ENCODE data around the gene STX8.

The STX8 gene

GRCh38 chr17:9370467-9370866 is 205.2 kb downstream of the STX8 start:
- Histone ChIP-seq H3K14ac (ENCODE audit: low read length) (no peak overlapping the region), H4K8ac (ENCODE audit: low read depth, low read length) (no peak overlapping the region), H2BK120ac (ENCODE audit: insufficient read depth, low read length, poor library complexity) (no peak overlapping the region), H3K79me2 (ENCODE audit: control insufficient read depth, insufficient read depth, low read length, poor library complexity) (no peaks in the 10 kb centered on the region), H3K36me3 (ENCODE audit: control insufficient read depth in 1 of 2, insufficient read depth in 2 of 2, low read length in 2 of 2) (no peaks in the 10 kb centered on the region), H2AFZ (ENCODE audit: insufficient read depth, low read length, poor library complexity) (no peak overlapping the region), H3K18ac (ENCODE audit: low read length) (no peak overlapping the region), H3K4me2 (ENCODE audit: low read length) (no peak overlapping the region), H2BK5ac (ENCODE audit: low read depth, low read length, poor library complexity) (no peak overlapping the region), H3K9ac (ENCODE audit: low read length) (no peak overlapping the region), H2AK5ac (ENCODE audit: low read length) (no peak overlapping the region), H3K23ac (ENCODE audit: low read length) (no peak overlapping the region), H3K4ac (ENCODE audit: low read depth, low read length) (no peak overlapping the region), H2BK12ac (ENCODE audit: low read length) (no peak overlapping the region), H3K27ac (ENCODE audit: low read depth, low read length) (no peak overlapping the region), H3K27me3 (ENCODE audit: insufficient read depth, low read length) (no peaks in the 10 kb centered on the region), H3K4me1 (ENCODE audit: control insufficient read depth in 1 of 2, insufficient read depth in 2 of 2, low read length in 2 of 2) (peaks cover 0 to 5% of the 10 kb centered on the region in 2 experiments), H3K79me1 (ENCODE audit: low read length) (no peaks in the 10 kb centered on the region), H4K91ac (ENCODE audit: low read depth, low read length) (no peak overlapping the region), H4K12ac (ENCODE audit: low read depth, low read length) (no peak overlapping the region), H3K4me3 (ENCODE audit: low read depth, low read length) (no peak overlapping the region), H3K9me3 (ENCODE audit: insufficient read depth, low read depth, low read length) (no peaks in the 10 kb centered on the region)
- no peak for DNase-seq
- WGBS (ENCODE audit: extremely low coverage, insufficient coverage, insufficient read length): no CpG with 5 or more reads among the region's 6 CpGs

GRCh38 chr17:9368631-9369030 is 207.0 kb downstream of the STX8 start:
- no CpG with 5 or more reads among the region's 4 CpGs for WGBS (ENCODE audit: extremely low coverage, insufficient coverage, insufficient read length)
- H3K9ac ChIP-seq (ENCODE audit: low read length): no peak overlapping the region
- no peak overlapping the region for H3K18ac ChIP-seq (ENCODE audit: low read length)
- no peak overlapping the region for H2BK120ac ChIP-seq (ENCODE audit: insufficient read depth, low read length, poor library complexity)
- no peak overlapping the region for H3K4me3 ChIP-seq (ENCODE audit: low read depth, low read length)
- no peak overlapping the region for H4K91ac ChIP-seq (ENCODE audit: low read depth, low read length)
- no peaks in the 10 kb centered on the region for H3K79me2 ChIP-seq (ENCODE audit: control insufficient read depth, insufficient read depth, low read length, poor library complexity)
- no peaks in the 10 kb centered on the region for H3K36me3 ChIP-seq (ENCODE audit: control insufficient read depth in 1 of 2, insufficient read depth in 2 of 2, low read length in 2 of 2)
- no peak overlapping the region for H2BK5ac ChIP-seq (ENCODE audit: low read depth, low read length, poor library complexity)
- no peak overlapping the region for H3K14ac ChIP-seq (ENCODE audit: low read length)
- H2BK12ac ChIP-seq (ENCODE audit: low read length): no peak overlapping the region
- no peaks in the 10 kb centered on the region for H3K79me1 ChIP-seq (ENCODE audit: low read length)
- H4K8ac ChIP-seq (ENCODE audit: low read depth, low read length): no peak overlapping the region
- H3K9me3 ChIP-seq (ENCODE audit: insufficient read depth, low read depth, low read length): no peaks in the 10 kb centered on the region
- no peak overlapping the region for H3K4me2 ChIP-seq (ENCODE audit: low read length)
- H3K27ac ChIP-seq (ENCODE audit: low read depth, low read length): no peak overlapping the region
- H3K4me1 ChIP-seq (ENCODE audit: control insufficient read depth in 1 of 2, insufficient read depth in 2 of 2, low read length in 2 of 2): peaks cover 0 to 5% of the 10 kb centered on the region in 2 experiments
- no peak overlapping the region for H3K4ac ChIP-seq (ENCODE audit: low read depth, low read length)
- DNase-seq: no peak
- no peak overlapping the region for H2AK5ac ChIP-seq (ENCODE audit: low read length)
- no peaks in the 10 kb centered on the region for H3K27me3 ChIP-seq (ENCODE audit: insufficient read depth, low read length)
- H2AFZ ChIP-seq (ENCODE audit: insufficient read depth, low read length, poor library complexity): no peak overlapping the region
- no peak overlapping the region for H3K23ac ChIP-seq (ENCODE audit: low read length)
- H4K12ac ChIP-seq (ENCODE audit: low read depth, low read length): no peak overlapping the region

- Histone ChIP-seq H4K91ac (ENCODE audit: low read depth, low read length) (no peak overlapping the region), H3K23ac (ENCODE audit: low read length) (no peak overlapping the region), H2AFZ (ENCODE audit: insufficient read depth, low read length, poor library complexity) (no peak overlapping the region), H3K18ac (ENCODE audit: low read length) (no peak overlapping the region), H3K14ac (ENCODE audit: low read length) (no peak overlapping the region), H3K79me2 (ENCODE audit: control insufficient read depth, insufficient read depth, low read length, poor library complexity) (no peaks in the 10 kb centered on the region), H2BK120ac (ENCODE audit: insufficient read depth, low read length, poor library complexity) (no peak overlapping the region), H2BK12ac (ENCODE audit: low read length) (no peak overlapping the region), H3K27me3 (ENCODE audit: insufficient read depth, low read length) (no peaks in the 10 kb centered on the region), H3K4ac (ENCODE audit: low read depth, low read length) (no peak overlapping the region), H3K9ac (ENCODE audit: low read length) (no peak overlapping the region), H4K8ac (ENCODE audit: low read depth, low read length) (no peak overlapping the region), H3K79me1 (ENCODE audit: low read length) (no peaks in the 10 kb centered on the region), H3K4me2 (ENCODE audit: low read length) (no peak overlapping the region), H3K9me3 (ENCODE audit: insufficient read depth, low read depth, low read length) (no peaks in the 10 kb centered on the region), H4K12ac (ENCODE audit: low read depth, low read length) (no peak overlapping the region), H2BK5ac (ENCODE audit: low read depth, low read length, poor library complexity) (no peak overlapping the region), H3K36me3 (ENCODE audit: control insufficient read depth in 1 of 2, insufficient read depth in 2 of 2, low read length in 2 of 2) (no peaks in the 10 kb centered on the region), H2AK5ac (ENCODE audit: low read length) (no peak overlapping the region), H3K4me1 (ENCODE audit: control insufficient read depth in 1 of 2, insufficient read depth in 2 of 2, low read length in 2 of 2) (peaks cover 0 to 5% of the 10 kb centered on the region in 2 experiments), H3K27ac (ENCODE audit: low read depth, low read length) (no peak overlapping the region), H3K4me3 (ENCODE audit: low read depth, low read length) (no peak overlapping the region)
- no CpG with 5 or more reads among the region's 2 CpGs for WGBS (ENCODE audit: extremely low coverage, insufficient coverage, insufficient read length)
- no peak for DNase-seq
These were observed 208.5 kb downstream of the STX8 start for GRCh38 chr17:9367156-9367555.

GRCh38 chr17:9364837-9365430 is 210.7 kb downstream of the STX8 start:
- no peaks in the 10 kb centered on the region for H3K36me3 ChIP-seq (ENCODE audit: control insufficient read depth in 1 of 2, insufficient read depth in 2 of 2, low read length in 2 of 2)
- H3K27ac ChIP-seq (ENCODE audit: low read depth, low read length): no peak overlapping the region
- H3K4ac ChIP-seq (ENCODE audit: low read depth, low read length): no peak overlapping the region
- H3K9ac ChIP-seq (ENCODE audit: low read length): no peak overlapping the region
- H3K27me3 ChIP-seq (ENCODE audit: insufficient read depth, low read length): no peaks in the 10 kb centered on the region
- H3K4me3 ChIP-seq (ENCODE audit: low read depth, low read length): no peak overlapping the region
- H3K23ac ChIP-seq (ENCODE audit: low read length): no peak overlapping the region
- peaks cover 2 to 8% of the 10 kb centered on the region in 2 experiments for H3K4me1 ChIP-seq (ENCODE audit: control insufficient read depth in 1 of 2, insufficient read depth in 2 of 2, low read length in 2 of 2)
- no peaks in the 10 kb centered on the region for H3K9me3 ChIP-seq (ENCODE audit: insufficient read depth, low read depth, low read length)
- no peak overlapping the region for H2BK120ac ChIP-seq (ENCODE audit: insufficient read depth, low read length, poor library complexity)
- H4K12ac ChIP-seq (ENCODE audit: low read depth, low read length): no peak overlapping the region
- H4K8ac ChIP-seq (ENCODE audit: low read depth, low read length): no peak overlapping the region
- H3K79me2 ChIP-seq (ENCODE audit: control insufficient read depth, insufficient read depth, low read length, poor library complexity): no peaks in the 10 kb centered on the region
- H2BK5ac ChIP-seq (ENCODE audit: low read depth, low read length, poor library complexity): no peak overlapping the region
- no peak overlapping the region for H3K14ac ChIP-seq (ENCODE audit: low read length)
- no CpG with 5 or more reads among the region's 3 CpGs for WGBS (ENCODE audit: extremely low coverage, insufficient coverage, insufficient read length)
- no peaks in the 10 kb centered on the region for H3K79me1 ChIP-seq (ENCODE audit: low read length)
- H2AK5ac ChIP-seq (ENCODE audit: low read length): no peak overlapping the region
- H2AFZ ChIP-seq (ENCODE audit: insufficient read depth, low read length, poor library complexity): no peak overlapping the region
- no peak overlapping the region for H3K18ac ChIP-seq (ENCODE audit: low read length)
- no peak overlapping the region for H2BK12ac ChIP-seq (ENCODE audit: low read length)
- no peak for DNase-seq
- no peak overlapping the region for H3K4me2 ChIP-seq (ENCODE audit: low read length)
- no peak overlapping the region for H4K91ac ChIP-seq (ENCODE audit: low read depth, low read length)
